ENCODE results near the gene RALGPS1. TPM values are rescaled to one million over a fixed set of nuclear protein-coding genes. Genes with fewer than 3 reads are reported as not detected.

Gene RALGPS1
- total and polyA plus RNA-seq, 2 experiments from 2014 or later: 13.1 to 22.1 TPM

DNA sequence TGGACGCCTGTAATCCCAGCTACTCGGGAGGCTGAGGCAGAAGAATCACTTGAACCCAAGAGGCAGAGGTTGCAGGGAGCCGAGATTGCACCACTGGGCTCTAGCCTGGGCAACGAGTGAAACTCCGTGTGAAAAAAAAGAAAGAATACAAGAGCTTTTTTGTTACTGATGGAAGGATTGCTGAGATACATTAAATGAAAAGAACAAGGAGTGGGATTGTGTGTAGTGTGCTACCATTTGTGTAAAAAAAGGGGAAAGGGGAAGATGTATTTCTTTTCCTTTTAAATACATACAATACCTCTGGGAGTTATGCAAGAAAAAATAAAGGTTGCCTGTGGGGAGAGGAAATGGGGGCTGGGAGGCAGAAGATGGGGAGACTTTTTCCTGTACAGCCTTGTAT lies 335.3 kb downstream of the RALGPS1 start:
- H3K4me3 ChIP-seq: no peak overlapping the region
- DNase-seq (ENCODE audit: low spot score): no peak
- H3K9me3 ChIP-seq (ENCODE audit: low read depth): no peaks in the 10 kb centered on the region
- H2AFZ ChIP-seq: no peak overlapping the region
- no peaks in the 10 kb centered on the region for H3K4me1 ChIP-seq (ENCODE audit: insufficient read depth)
- H3K27me3 ChIP-seq: no peaks in the 10 kb centered on the region
- H3K79me2 ChIP-seq: no peaks in the 10 kb centered on the region
- 92% methylated on average over 5 of the region's 5 CpGs for WGBS (ENCODE audit: low lambda C conversion rate, missing lambda C conversion rate)
- H3K9me2 ChIP-seq (replicated peaks; ENCODE audit: insufficient read depth): no peaks in the 10 kb centered on the region
- H4K20me1 ChIP-seq (ENCODE audit: insufficient read depth, poor library complexity, severe bottlenecking): no peaks in the 10 kb centered on the region
- no peak for TF ChIP-seq EZH2phosphoT487 (IDR thresholded peaks at IDR 0.05; ENCODE audit: low read depth, severe bottlenecking, unreplicated experiment)
- TF ChIP-seq EZH2 (IDR thresholded peaks at IDR 0.05; ENCODE audit: borderline replicate concordance): no peak
- TF ChIP-seq, protein P1, sequence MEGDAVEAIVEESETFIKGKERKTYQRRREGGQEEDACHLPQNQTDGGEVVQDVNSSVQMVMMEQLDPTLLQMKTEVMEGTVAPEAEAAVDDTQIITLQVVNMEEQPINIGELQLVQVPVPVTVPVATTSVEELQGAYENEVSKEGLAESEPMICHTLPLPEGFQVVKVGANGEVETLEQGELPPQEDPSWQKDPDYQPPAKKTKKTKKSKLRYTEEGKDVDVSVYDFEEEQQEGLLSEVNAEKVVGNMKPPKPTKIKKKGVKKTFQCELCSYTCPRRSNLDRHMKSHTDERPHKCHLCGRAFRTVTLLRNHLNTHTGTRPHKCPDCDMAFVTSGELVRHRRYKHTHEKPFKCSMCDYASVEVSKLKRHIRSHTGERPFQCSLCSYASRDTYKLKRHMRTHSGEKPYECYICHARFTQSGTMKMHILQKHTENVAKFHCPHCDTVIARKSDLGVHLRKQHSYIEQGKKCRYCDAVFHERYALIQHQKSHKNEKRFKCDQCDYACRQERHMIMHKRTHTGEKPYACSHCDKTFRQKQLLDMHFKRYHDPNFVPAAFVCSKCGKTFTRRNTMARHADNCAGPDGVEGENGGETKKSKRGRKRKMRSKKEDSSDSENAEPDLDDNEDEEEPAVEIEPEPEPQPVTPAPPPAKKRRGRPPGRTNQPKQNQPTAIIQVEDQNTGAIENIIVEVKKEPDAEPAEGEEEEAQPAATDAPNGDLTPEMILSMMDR (IDR thresholded peaks at IDR 0.05; ENCODE audit: poor library complexity): no peak
- H3K4me2 ChIP-seq: no peak overlapping the region
- no peaks in the 10 kb centered on the region for H3K36me3 ChIP-seq (replicated peaks; ENCODE audit: insufficient read depth, low read depth)
- no peak overlapping the region for H3K27ac ChIP-seq

DNA sequence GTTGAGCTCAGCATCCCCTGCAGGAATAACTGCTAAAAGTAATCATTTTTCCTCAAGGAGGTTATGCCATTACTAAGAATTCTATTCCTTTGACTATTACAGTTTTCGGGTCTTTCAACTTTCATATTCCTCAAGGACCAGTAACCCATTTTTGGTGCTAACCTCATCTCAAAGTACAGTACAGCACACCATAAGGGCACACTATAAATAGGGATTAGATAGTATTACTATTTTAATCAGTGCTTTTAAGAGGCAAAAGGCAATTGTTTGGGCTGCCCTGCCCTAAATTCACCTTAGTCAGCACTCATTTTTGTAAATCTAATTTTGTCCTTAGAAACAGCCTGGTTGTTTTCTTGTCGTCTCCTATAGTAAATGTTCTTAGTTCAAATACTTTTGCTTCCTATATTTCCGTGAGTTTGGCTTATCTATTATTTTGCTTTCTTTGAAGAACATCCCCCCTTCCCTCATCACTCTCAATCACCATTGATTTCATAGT lies 336.4 kb downstream of the RALGPS1 start:
- Histone ChIP-seq H3K27ac (no peak overlapping the region), H3K27me3 (no peaks in the 10 kb centered on the region), H3K9me2 (replicated peaks; ENCODE audit: insufficient read depth) (no peaks in the 10 kb centered on the region), H3K4me1 (ENCODE audit: insufficient read depth) (no peaks in the 10 kb centered on the region), H3K36me3 (replicated peaks; ENCODE audit: insufficient read depth, low read depth) (no peaks in the 10 kb centered on the region), H2AFZ (no peak overlapping the region), H4K20me1 (ENCODE audit: insufficient read depth, poor library complexity, severe bottlenecking) (no peaks in the 10 kb centered on the region), H3K4me3 (no peak overlapping the region), H3K79me2 (no peaks in the 10 kb centered on the region), H3K9me3 (ENCODE audit: low read depth) (no peaks in the 10 kb centered on the region), H3K4me2 (no peak overlapping the region)
- no peak for TF ChIP-seq EZH2 (IDR thresholded peaks at IDR 0.05; ENCODE audit: borderline replicate concordance)
- no peak for TF ChIP-seq EZH2phosphoT487 (IDR thresholded peaks at IDR 0.05; ENCODE audit: low read depth, severe bottlenecking, unreplicated experiment)
- TF ChIP-seq, protein P1 (IDR thresholded peaks at IDR 0.05; ENCODE audit: poor library complexity): no peak
- WGBS (ENCODE audit: low lambda C conversion rate, missing lambda C conversion rate): 89% methylated on average over 3 of the region's 3 CpGs
- DNase-seq (ENCODE audit: low spot score): no peak

DNA sequence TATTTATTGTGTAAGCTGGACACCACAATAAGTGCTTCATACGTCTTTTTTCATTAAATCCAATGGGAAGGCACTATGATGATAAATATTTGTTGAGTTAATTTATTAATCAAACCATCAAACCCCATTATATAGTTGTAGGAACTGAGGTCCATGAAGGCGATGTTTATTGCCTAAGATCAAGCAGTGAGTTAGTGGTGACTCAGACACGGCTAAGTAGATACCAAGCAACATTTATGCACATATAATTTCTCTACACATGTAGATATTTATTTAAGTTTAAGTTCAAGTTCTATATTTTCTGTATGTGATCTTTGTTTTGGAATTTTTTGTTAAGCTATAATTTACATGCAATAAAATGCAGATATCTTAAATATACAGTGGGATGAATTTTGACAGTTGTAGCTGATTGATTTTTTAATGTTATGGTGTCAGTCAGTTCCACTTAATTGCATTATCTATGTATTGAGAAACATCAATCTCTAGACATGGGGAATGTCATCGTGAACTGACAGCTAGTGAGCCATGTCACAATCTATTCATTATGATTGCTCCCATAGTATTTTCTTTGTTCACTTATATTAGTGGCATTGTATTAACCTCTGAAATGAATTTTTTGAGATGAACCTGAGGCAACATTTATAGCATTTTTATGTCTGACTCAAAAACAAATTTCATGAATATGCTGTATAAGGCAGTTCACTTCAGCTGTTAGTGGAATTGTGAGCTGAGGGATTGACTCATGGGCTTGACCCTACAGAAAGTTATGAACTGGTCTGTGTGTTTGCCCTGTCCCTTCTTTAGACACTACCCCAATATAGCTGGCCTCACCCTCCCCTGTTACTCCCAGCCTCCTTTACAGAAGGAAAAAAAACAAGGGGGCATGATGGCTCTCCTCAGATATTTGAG lies 338.1 kb downstream of the RALGPS1 start:
- Histone ChIP-seq H3K4me3 (no peak overlapping the region), H3K9me2 (replicated peaks; ENCODE audit: insufficient read depth) (no peaks in the 10 kb centered on the region), H3K27me3 (no peaks in the 10 kb centered on the region), H3K79me2 (no peaks in the 10 kb centered on the region), H3K4me2 (no peak overlapping the region), H3K4me1 (ENCODE audit: insufficient read depth) (no peaks in the 10 kb centered on the region), H4K20me1 (ENCODE audit: insufficient read depth, poor library complexity, severe bottlenecking) (no peaks in the 10 kb centered on the region), H2AFZ (no peak overlapping the region), H3K27ac (no peak overlapping the region), H3K36me3 (replicated peaks; ENCODE audit: insufficient read depth, low read depth) (no peaks in the 10 kb centered on the region), H3K9me3 (ENCODE audit: low read depth) (no peaks in the 10 kb centered on the region)
- TF ChIP-seq EZH2 (IDR thresholded peaks at IDR 0.05; ENCODE audit: borderline replicate concordance) (no peak), EZH2phosphoT487 (IDR thresholded peaks at IDR 0.05; ENCODE audit: low read depth, severe bottlenecking, unreplicated experiment) (no peak)
- TF ChIP-seq, protein P1 (IDR thresholded peaks at IDR 0.05; ENCODE audit: poor library complexity): no peak
- WGBS (ENCODE audit: low lambda C conversion rate, missing lambda C conversion rate): 91% methylated on average over 4 of the region's 4 CpGs
- DNase-seq (ENCODE audit: low spot score): no peak
